ENCODE results near the gene MYD88.

GRCh38 chr3:38141952-38142273 is 3.5 kb downstream of the MYD88 start:
- TF ChIP-seq CTCF (IDR thresholded peaks at IDR 0.05) = no peak
- no peak for TF ChIP-seq POLR2A (IDR thresholded peaks at IDR 0.05)
